ENCODE measurements around the gene PBX3.

DNA sequence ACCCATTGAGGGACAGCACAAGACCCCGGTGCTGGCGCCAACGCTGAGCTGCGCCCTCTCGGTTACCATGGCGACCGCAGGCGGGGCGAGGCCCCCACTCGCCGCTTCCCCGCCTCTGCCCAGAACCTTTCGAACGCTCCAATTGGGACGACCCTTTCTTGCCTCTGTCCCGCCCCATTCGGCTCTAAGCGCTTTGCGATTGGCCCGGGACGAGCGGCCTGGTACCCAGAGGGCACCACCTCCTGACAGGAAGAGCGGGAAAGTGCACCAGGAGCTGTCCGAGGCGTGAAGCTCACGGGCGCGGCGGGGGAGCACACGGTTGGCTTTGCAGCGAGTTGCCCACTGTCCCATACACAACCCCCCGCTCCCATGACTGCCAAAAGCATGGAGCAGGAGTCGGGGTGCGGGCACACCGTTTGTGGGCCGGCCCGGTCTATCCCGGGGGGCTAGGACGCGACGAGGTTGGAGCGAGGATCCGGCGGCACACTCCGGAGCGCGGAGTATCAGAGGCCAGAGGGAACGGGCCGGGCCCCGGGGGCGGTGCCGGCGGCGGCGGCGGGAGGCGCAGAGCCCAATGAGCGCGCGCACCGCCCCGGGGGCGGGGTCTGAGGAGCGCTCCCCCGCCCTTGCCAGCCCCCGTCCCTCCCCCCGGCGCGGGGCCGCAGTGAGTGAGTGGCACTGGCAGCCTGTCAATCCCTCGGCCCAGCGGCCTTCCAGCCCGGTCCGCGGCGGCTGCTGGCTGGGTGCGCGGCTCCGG lies 978 bp upstream of the PBX3 start:
- TF ChIP-seq CTCF (conservative IDR thresholded peaks at IDR 0.05; ENCODE audit: low read depth, low read length) (no peak), EZH2 (IDR thresholded peaks at IDR 0.05; ENCODE audit: borderline replicate concordance, low read depth, low read length, poor library complexity, severe bottlenecking) (no peak)
